HCT116 (cell line): ENCODE results near the gene IL18RAP.

ENCODE experiments used
- EZH2 ChIP-seq: fragments of 200-600 bp; sonication (generic); IDR thresholded peaks from 2 replicates; pipeline ENCODE4 v1.6.1; 2017; ENCODE audit warnings: antibody characterized with exemption, mixed run types
- POLR2A ChIP-seq: IDR thresholded peaks from 2 replicates; pipeline ENCODE4 v1.7.0; 2011; ENCODE audit warnings: borderline replicate concordance; ENCODE audit not compliant: insufficient read depth, insufficient read length; ENCODE audit errors: extremely low read depth
- YY1 ChIP-seq: IDR thresholded peaks from 2 replicates; pipeline ENCODE4 v1.6.1; 2011; ENCODE audit warnings: low read length, low read depth, moderate library complexity, mild to moderate bottlenecking; ENCODE audit not compliant: insufficient replicate concordance; ENCODE audit errors: extremely low read depth
- ZNF274 ChIP-seq: fragments of 200-500 bp; sonication (Bioruptor generic); IDR thresholded peaks from 2 replicates; pipeline ENCODE4 v1.6.1; 2014; ENCODE audit warnings: mild to moderate bottlenecking, low read depth, low read length, inconsistent platforms
- TF ChIP-seq, protein P1 (sequence below), 3 experiments: fragments of 200-600 bp in 1 of 3; sonication (generic) in 1 of 3; IDR thresholded peaks in 2 of 3; conservative IDR thresholded peaks in 1 of 3; 2 replicates each; pipeline ENCODE4 v1.5.1; 2012 to 2017; ENCODE audit warnings: low read depth in 2 of 3, low read length in 2 of 3, antibody characterized with exemption in 1 of 3, borderline replicate concordance in 1 of 3, control low read depth in 1 of 3, mild to moderate bottlenecking in 1 of 3, mixed read lengths in 1 of 3, mixed run types in 1 of 3, moderate library complexity in 1 of 3; ENCODE audit not compliant: insufficient read depth in 1 of 3
- TF ChIP-seq, protein P2 (sequence below): IDR thresholded peaks from 2 replicates; pipeline ENCODE4 v1.6.1; 2012; ENCODE audit warnings: low read depth

DNA sequence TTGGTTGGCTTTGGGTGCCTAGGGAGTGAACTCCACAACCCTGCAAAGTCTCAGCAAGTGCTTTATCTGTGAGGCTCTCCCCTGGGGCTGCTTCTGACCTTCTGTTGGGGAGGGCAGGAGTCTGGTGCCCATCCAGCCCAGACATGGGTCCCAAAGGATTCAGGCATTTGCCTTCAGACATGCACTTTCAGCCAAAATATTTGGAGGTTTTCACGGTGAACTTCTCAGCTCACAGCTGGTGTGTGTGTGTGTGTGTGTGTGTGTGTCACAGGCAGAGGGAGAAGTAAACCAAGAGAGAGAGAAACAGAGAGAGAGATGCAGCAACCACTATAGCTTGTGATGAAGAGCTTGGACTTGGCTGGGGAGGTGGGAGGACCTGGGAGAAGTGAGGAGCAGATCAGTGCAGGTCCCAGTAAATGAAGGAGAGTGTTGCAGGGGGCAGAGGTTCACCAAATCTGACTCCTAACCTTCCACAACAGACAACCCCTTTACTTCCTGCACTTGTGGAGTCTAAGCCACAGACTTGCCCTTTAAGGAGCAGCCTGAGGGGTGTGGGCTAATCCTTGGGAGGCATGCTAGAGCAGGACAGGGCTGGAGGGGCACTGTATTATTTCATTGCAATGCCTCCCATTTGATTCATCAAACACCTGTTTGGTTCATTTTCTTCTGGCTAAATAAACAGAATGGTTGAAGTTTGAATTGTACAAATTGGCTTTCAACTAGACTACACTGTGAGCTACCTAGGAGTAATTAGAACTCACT is 64.2 kb downstream of the IL18RAP start:
- TF ChIP-seq, protein P1, sequence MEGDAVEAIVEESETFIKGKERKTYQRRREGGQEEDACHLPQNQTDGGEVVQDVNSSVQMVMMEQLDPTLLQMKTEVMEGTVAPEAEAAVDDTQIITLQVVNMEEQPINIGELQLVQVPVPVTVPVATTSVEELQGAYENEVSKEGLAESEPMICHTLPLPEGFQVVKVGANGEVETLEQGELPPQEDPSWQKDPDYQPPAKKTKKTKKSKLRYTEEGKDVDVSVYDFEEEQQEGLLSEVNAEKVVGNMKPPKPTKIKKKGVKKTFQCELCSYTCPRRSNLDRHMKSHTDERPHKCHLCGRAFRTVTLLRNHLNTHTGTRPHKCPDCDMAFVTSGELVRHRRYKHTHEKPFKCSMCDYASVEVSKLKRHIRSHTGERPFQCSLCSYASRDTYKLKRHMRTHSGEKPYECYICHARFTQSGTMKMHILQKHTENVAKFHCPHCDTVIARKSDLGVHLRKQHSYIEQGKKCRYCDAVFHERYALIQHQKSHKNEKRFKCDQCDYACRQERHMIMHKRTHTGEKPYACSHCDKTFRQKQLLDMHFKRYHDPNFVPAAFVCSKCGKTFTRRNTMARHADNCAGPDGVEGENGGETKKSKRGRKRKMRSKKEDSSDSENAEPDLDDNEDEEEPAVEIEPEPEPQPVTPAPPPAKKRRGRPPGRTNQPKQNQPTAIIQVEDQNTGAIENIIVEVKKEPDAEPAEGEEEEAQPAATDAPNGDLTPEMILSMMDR (IDR thresholded peaks at IDR 0.05 in 2 of 3, conservative IDR thresholded peaks at IDR 0.05 in 1 of 3; ENCODE audit: borderline replicate concordance in 1 of 3, insufficient read depth in 1 of 3, low read depth in 2 of 3, low read length in 2 of 3), result no peak
- TF ChIP-seq POLR2A (no peak), ZNF274 (no peak), EZH2 (no peak), YY1 (no peak)
- TF ChIP-seq, protein P2, sequence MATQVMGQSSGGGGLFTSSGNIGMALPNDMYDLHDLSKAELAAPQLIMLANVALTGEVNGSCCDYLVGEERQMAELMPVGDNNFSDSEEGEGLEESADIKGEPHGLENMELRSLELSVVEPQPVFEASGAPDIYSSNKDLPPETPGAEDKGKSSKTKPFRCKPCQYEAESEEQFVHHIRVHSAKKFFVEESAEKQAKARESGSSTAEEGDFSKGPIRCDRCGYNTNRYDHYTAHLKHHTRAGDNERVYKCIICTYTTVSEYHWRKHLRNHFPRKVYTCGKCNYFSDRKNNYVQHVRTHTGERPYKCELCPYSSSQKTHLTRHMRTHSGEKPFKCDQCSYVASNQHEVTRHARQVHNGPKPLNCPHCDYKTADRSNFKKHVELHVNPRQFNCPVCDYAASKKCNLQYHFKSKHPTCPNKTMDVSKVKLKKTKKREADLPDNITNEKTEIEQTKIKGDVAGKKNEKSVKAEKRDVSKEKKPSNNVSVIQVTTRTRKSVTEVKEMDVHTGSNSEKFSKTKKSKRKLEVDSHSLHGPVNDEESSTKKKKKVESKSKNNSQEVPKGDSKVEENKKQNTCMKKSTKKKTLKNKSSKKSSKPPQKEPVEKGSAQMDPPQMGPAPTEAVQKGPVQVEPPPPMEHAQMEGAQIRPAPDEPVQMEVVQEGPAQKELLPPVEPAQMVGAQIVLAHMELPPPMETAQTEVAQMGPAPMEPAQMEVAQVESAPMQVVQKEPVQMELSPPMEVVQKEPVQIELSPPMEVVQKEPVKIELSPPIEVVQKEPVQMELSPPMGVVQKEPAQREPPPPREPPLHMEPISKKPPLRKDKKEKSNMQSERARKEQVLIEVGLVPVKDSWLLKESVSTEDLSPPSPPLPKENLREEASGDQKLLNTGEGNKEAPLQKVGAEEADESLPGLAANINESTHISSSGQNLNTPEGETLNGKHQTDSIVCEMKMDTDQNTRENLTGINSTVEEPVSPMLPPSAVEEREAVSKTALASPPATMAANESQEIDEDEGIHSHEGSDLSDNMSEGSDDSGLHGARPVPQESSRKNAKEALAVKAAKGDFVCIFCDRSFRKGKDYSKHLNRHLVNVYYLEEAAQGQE, result no peak
